GM18861 (cell line): ENCODE measurements around the gene OR14A16.

Source experiments
- ATAC-seq: cut with Tn5 transposase; IDR thresholded peaks from one replicate; pipeline ENCODE4 v1.9.1; 2021; ENCODE audit not compliant: unreplicated experiment

Gene OR14A16

DNA sequence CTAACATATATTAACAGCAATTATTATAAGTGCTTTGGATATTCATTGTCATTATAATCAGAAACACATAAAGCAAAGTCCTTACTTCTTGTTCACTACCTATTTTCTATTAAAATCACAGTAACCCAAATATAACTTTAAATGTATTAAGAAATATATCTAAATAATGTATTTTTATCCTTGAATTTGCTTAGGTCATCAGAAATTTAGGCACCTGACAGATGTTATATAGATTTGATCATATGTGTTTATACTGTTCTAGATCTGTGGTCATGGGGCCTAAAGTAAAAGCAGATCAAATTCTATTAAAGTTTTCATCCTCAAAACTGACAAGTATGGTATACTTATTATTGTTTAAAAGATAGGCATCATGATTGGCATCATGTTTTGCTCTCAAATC is 54.3 kb downstream of the OR14A16 start:
- no peak for ATAC-seq
